ENCODE results near the gene CCSAP. TPM values are rescaled to one million over a fixed set of nuclear protein-coding genes. Genes with fewer than 3 reads are reported as not detected.

The CCSAP gene
- total RNA-seq, 1 donor from 2014 or later = 2.1 TPM

DNA sequence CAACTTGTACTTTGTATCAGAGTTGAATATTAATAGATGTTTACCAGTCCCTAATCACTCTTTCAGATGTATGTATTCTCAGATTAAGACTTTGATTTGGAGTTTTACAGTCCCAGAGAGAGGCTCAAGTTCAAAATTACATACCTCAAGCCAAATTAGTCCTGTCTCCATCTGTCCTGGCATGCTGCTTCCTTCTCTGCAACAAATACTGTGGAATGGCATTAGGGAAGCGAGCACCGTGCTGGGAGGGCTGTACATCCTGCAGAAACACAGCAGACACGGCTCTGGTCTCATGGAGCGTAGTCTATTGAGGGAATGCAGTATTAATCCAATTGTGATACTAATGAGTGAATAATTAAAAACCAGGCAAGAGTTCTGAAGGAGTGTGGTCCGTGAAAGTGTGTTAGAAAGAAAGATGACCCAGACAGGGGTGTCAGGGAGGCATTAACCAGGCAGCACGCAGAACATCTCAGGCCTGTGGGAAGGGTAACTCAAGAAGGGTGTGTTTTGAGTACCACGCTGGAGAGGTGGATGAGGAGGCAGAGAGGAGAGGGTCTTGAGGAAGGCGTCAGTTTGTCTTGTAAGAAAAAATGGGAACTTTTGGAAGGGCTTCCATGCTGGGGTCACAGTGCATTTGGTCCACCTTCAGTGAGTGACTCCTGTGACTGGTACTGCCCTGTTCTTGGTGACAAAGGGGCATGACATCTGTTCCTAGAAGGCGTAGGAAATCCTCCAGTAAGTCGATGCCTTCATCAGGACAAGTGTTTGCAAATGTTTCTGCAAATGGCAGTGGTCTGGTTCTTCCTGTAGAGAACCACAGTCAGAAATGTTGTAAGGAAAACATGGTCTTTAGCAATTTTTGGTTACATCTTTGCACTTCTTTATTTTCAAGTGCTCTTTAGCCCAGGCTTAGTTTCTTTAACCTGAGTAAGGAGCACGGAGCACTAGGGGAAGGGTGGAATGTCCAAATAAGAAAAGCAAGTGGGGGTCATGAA lies 70.4 kb downstream of the CCSAP start:
- ATAC-seq (no peak), DNase-seq (no peak)
- intact Hi-C loops (cut with micrococcal nuclease) = no loop called here

DNA sequence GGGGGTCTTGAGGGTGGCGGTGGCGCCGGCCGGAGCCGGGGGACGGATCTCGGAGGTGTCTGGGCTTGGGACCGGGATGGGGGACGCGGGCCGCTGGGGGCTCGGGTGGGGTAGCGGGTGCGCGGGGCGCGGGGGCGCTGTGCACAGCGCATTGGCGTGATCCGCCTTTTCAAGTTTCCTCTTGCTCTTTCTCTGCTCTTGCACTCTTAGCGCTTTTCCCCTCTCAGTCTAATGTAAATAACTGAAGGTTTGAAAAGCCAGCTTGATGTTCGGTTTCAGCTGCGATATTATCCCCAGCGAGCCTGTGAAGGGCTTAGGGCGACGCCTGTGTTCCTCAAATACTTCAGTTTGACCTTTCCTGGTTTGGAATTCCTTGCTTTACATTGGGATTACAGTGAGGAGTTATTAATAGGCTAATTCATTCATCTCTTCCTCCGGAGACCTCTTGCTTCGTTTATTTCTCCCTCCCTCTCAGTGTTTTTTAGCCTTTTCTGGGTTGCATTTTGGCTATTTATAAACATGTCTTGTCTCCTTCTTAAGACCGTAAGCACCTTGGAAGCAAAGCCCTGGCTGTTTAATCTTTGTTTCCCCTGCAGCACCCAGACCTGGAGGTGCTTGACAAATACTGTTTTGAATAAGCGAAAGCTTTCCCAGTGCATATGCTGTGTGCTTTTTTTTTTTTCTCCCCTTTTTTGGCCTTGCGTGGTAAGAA lies 71.2 kb downstream of the CCSAP start:
- DNase-seq (no peak), ATAC-seq (peak; percentile 46)
- intact Hi-C loops (cut with micrococcal nuclease) = no loop called here

Other genes with a start within 250 kb of the CCSAP start
- gene RAB4A, start 71.9 kb downstream of the CCSAP start, total RNA-seq = 121 TPM
- 2,149 TPM for gene ACTA1, start 91.0 kb upstream of the CCSAP start, total RNA-seq
- 30.6 TPM for gene NUP133, start 165.3 kb upstream of the CCSAP start, total RNA-seq
- gene ABCB10, start 215.7 kb upstream of the CCSAP start, total RNA-seq = 11.0 TPM